ENCODE data around the gene PTPRM. TPM values are rescaled to one million over a fixed set of nuclear protein-coding genes. Genes with fewer than 3 reads are reported as not detected.

Gene PTPRM
- total and polyA plus RNA-seq, 2 of the 8 experiments (the other 6 are each of a cell fraction or from before 2014, with no cell fraction given) = 4.1 to 7.0 TPM

GRCh38 chr18:8341481-8342230 lies 774.5 kb downstream of the PTPRM start (continued):
- TF ChIP-seq KDM5A (IDR thresholded peaks at IDR 0.05; ENCODE audit: low read length) (no peak), TEAD4 (IDR thresholded peaks at IDR 0.05; ENCODE audit: low read depth, low read length) (no peak)
